NCI-H748 (cell line): ENCODE results near the gene FTO.
A peak's percentile ranks its signal among the peaks of the same experiment; 100 is the strongest.

ENCODE experiments used
- DNase-seq: peaks from one replicate; lab custom pipeline; 2025; ENCODE audit not compliant: unreplicated experiment; lab: John Stamatoyannopoulos, UW

Gene FTO

GRCh38 chr16:53708490-53708889 lies 4.5 kb downstream of the FTO start:
- DNase-seq = no peak

DNA sequence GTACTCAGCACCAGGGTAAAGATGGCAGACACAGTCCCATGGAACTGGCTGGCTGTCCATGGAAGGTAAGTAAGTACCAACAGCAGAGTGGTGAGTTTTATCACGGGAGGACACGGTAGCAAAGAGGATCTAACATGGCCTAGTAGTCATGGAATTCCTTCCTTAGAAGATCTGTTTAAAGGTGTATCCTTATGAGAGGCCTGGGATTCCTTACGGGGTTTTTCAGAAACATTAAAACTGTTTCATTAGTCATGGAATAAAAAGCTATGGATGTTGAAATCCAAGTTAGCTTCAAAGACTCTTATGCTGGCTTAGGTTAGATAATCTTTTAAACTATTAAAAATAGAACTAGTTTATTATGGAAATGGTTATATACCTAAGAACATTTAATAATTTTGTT lies 7.4 kb downstream of the FTO start:
- no peak for DNase-seq

DNA sequence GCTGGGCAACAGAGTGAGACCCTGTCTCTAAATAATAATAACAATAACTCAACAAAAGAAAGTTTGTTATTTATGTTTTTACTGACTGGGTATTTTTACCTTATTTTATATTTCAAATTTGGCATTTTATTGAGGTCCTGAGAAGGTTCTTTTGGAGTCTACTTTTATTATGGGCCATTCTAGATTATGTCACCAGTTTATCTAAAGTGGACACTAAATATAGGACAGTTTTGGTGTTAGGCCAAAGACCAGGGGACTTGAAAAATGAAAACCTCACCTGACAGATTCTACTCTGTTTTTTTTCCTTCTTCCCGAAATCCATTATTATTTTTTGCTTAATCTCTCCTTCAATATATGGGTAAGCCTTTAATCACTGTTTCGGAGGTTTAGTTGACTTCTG lies 8.1 kb downstream of the FTO start:
- no peak for DNase-seq

- DNase-seq = peak; percentile 44
Measured at GRCh38 chr16:53713403-53714204, 9.6 kb downstream of the FTO start.

DNA sequence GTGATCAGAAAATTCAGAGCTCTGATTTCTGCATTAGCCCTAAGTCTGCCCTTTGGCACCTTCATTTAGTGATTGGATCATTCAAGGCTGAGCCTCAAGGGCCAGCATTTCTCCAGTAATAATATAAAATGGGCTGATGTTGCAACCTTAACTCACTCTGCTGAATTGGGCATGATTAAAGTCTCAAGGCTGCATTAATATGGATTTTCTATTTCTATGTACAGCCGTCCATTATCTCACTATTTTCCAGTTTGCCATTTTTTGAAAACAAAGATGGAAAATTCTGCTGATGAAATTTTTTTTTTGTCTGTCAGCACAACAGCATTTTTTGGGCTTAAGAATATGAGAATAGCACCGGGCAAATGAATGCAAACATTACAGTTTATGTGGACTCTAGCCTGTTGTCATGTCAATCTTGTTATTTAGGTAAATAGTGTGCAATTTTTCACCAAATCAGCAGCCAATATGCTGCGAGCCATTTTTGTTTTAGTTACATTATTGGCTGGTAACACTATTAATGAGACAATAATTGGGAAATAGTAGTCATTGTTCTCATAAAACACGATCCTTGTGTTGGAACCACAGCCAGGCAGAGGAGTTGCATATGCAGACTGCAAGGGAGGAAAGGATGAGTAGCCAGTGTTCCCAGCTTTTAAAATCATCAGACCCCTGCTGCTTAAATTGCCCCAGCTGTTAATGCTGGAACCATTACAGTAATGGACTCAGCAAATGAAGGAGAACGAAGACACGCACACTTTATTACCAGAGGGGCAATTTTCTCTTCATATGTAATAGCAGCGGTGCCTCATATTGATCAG lies 10.5 kb downstream of the FTO start:
- peak; percentile 91 for DNase-seq

DNA sequence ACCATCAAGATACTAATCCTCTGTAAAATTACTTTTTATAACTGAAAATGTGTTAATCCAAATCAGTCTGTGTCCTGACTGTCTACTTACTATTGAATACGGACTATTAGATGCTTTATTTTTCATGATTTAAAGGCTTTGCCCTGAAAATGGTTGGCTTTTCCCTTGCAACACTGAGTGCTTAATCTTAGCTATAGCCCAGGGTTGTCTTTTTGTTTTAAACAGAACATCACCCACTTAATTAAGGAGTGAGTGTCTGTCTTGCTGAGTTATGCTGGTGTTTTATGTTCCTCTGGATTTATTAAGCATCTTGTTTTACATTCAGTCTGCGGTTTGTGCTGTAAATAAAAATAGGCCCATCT lies 11.0 kb downstream of the FTO start:
- DNase-seq = peak; percentile 36

DNA sequence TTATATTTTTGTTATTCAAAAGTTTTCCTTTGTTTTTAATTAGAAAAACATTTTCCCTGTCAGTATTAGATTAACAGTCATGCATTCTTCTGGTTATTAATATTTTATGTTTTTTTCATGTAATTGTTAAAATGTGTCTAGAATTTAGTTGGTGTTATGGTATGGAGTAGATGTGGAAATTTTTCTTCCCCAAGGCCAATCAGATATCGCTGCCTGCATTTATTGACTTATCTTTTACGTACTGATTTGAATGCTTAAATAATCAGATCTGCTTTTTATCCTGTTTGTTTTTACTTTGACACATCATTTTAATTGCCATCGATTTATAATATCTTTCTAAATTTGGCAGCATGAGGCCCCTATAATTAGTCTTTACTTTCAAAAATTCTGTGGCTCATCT lies 13.6 kb downstream of the FTO start:
- DNase-seq = no peak

GRCh38 chr16:53721017-53721416 lies 17.1 kb downstream of the FTO start:
- no peak for DNase-seq

DNA sequence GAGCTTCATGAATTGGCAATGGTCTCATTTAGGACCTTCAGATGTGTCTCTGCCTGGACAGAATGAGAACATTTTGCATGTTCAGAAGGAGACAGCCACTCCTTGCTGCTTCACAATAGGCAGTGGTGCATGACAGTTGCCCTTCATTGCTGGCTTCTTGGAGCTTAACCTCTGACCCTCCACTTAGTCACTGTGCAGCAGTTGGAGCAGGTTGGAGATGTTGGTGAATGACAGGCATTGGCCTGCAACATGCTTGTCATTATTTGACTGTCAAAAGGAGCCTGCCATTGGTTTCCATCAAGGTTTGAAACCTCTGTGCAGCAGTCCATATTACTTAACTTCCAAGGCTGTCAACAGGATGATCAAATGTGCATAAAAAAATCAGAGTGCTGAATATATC lies 22.7 kb downstream of the FTO start:
- no peak for DNase-seq

- DNase-seq = no peak
Measured at GRCh38 chr16:53730693-53731092, 26.7 kb downstream of the FTO start.

DNA sequence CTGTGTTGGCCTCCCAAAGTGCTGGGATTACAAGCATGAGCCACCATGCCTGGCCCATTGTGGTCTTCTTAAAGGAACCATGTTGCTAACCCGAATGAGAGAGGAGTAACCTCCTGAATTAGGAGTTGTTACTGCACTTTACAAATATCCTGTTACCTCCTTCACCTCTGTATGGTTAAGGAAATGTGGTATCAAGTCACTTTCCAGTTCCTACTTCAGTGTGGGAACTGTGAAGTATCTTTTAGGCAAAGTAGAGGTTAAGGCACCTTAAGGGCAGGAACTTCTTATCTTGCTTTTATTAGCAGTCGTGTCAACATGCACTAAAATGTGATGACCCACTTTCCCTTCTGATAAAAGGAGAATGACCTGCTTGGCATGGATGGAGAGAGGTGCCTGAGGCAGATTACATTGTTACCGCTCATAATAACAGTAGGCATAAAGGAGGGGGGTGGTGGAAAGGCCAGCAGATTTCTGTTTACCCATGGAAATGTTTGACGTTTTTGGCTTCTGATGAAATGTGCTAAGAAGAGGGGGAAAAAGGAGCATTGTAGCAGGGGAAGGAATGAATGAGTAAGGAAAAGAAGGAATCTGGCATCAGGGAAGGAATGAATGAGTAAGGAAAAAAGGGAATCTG lies 28.5 kb downstream of the FTO start:
- no peak for DNase-seq

DNA sequence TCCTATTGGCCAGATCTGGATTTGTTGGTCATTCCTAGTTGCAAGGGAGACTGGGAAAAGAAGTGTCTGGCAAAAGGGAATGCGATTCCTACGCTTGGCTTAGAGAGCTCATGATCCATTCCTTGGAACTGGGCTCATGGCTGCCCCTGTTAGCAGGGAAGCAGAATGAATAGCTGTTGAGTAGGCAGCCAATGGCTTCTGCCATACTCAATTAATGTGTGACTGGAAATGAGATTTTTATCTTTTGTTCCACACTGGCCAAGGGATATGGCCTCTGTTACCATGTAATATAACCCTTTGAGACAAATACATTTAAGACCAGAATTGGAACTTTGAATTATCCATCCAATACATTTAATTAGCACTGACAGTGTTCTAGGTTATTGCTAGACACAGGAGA lies 31.0 kb downstream of the FTO start:
- no peak for DNase-seq

DNA sequence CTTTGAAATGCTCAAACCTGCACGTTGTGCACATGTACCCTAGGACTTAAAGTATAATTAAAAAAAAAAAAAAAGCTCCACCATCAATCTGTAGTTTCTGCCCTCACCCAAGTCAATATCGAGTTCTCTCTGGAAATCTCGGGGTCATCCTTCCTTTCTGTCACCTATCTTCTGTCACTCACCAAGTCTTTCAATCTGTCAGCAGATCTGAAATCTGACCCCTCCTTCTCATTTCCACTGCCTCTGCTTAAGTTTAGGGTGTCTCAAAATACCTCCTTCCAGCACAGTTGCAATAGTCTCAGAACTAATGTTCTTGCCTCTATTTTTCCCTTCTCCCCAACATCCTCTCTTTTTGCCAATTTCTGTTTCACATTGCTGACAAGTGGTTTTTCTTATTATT lies 32.3 kb downstream of the FTO start:
- no peak for DNase-seq

DNA sequence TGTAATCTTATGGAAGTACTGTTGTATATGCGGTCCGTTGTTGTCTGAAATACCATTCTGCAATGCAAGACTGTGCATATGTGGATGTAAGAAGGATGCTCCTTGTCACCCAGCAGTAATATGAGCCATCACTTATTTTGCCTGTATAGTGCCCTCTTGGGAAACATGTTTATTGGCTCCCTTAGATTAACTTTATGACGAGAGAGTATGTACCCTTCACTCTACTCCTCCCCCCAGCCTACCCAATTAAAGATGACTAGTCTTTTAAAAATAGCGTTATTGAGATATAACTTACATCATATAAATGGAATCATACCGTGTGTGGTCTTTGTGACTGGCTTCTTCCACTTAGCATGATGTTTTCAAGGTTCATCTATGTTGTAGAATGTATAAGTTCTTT lies 33.6 kb downstream of the FTO start:
- no peak for DNase-seq

GRCh38 chr16:53740476-53740875 lies 36.5 kb downstream of the FTO start:
- DNase-seq = no peak

- no peak for DNase-seq
Measured at GRCh38 chr16:53740933-53741531, 37.1 kb downstream of the FTO start.

DNA sequence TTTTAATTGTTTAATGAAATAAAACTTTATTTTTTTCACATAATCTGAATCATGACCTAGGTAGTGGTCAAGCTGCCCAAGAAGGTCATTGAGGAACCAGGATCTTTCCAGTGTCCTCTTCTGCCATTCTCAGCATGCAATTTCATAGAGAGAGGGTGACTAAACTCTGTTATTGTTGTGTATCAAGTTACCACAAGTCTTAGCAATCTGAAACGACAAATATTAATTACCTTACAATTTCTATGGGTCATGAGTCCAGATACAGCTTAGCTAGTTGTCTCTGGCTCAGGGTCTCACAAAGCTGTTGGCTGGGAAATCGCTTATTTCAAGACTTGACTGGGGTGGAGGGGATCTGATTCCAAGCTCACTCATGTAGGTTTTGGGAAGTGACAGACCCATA lies 37.6 kb downstream of the FTO start:
- DNase-seq = no peak

DNA sequence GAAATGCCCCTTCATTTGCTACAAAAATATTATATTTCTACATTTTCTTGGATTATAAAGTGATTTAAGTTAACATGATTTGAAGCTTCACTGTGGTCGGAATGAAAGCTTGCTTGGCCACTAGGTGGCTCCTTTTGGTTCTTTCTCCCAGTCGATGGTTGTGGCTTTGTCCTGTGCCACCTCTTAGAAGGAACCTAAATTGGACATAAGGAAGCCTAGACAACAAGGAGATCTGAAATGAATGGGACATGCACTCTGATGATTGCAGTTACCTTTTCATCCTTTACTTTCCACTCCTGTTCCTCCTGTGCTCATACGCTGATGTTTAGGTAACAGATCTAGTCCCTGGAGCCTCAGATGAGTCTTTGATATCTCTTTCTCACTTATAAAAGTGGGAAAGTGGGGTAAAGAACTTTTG lies 39.2 kb downstream of the FTO start:
- DNase-seq = peak; percentile 22

GRCh38 chr16:53744449-53744848 lies 40.5 kb downstream of the FTO start:
- peak; percentile 40 for DNase-seq

GRCh38 chr16:53745086-53745485 lies 41.1 kb downstream of the FTO start:
- no peak for DNase-seq

DNA sequence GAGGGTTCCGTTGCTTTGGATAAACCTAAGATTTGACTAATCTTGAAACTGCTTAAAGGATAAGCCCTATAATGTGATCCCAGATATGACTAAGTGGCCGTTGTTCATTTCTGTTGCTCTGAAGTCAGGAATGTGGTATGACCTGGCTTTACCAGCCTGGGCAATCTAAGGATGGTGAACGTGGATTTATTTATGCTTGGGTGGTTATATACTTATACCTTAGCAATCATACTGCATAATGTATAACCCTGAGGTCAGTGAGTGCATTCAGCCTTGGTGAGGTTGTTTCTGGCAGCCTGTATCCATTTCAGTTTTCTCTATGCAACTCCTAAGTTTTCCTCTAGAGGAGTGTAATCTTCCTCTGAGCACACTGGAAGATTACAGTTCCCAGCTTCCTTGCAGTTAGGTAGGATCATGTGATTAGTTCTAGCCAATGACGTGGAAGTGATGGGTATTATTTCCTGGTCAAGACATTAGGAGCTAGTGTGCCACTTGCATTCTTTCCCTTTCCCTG lies 41.9 kb downstream of the FTO start:
- DNase-seq = no peak
